Measurements from ENCODE around the gene CHST11. TPM values are rescaled to one million over a fixed set of nuclear protein-coding genes. Genes with fewer than 3 reads are reported as not detected.

The CHST11 gene
- total and polyA plus RNA-seq, 10 donors = 5.2 to 65.1 (median 48.4) TPM

DNA sequence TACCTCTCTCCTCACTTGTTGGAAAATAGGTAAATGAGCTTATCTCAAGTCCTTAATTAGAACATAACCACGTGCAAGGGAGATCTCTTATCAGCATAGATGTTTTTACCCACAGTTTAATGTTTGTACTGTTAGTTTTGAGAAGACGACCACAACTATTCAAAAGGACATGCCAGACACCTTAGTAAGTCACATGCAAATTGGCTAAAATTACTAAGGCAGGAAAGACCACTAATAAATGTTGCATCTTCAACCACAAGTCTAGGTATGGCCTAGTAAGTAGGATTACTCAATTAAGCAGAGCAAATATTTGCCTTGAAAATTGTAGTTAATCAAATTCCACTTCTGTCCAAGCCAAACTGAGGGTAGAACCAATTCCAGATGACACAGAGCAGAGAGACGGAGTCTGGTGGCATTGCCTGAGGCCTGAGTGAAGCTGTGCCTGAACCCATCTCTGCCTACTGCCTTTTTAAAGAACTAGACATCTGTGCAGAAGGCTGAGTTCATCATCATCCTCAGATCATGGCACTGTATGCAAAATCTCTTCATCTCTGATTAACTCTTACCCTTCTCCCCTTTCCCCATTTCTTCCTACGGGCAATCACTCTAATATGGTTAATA is 29.7 kb upstream of the CHST11 start:
- intact Hi-C loops (cut with DNase I; ENCODE audit: low total_unique reads) = no loop called here
- no peak overlapping the region for H3K4me3 ChIP-seq
- no peak for DNase-seq
- H3K27ac ChIP-seq = no peak overlapping the region
- H3K4me1 ChIP-seq = no peaks in the 10 kb centered on the region
- TF ChIP-seq, protein P1, sequence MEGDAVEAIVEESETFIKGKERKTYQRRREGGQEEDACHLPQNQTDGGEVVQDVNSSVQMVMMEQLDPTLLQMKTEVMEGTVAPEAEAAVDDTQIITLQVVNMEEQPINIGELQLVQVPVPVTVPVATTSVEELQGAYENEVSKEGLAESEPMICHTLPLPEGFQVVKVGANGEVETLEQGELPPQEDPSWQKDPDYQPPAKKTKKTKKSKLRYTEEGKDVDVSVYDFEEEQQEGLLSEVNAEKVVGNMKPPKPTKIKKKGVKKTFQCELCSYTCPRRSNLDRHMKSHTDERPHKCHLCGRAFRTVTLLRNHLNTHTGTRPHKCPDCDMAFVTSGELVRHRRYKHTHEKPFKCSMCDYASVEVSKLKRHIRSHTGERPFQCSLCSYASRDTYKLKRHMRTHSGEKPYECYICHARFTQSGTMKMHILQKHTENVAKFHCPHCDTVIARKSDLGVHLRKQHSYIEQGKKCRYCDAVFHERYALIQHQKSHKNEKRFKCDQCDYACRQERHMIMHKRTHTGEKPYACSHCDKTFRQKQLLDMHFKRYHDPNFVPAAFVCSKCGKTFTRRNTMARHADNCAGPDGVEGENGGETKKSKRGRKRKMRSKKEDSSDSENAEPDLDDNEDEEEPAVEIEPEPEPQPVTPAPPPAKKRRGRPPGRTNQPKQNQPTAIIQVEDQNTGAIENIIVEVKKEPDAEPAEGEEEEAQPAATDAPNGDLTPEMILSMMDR (IDR thresholded peaks at IDR 0.05 in 8 of 11, conservative IDR thresholded peaks at IDR 0.05 in 3 of 11) = no peak
- no peak for TF ChIP-seq POLR2AphosphoS5 (IDR thresholded peaks at IDR 0.05)
- H3K27me3 ChIP-seq (replicated peaks in 1 of 7) = no peaks in the 10 kb centered on the region
- H3K9me3 ChIP-seq = peaks cover 0 to 17% (median 2%) of the 10 kb centered on the region in 8 donors
- 73 to 83% (median 78%) methylated on average over 4 of the region's 4 CpGs for WGBS, 5 donors
- no peaks in the 10 kb centered on the region for H3K36me3 ChIP-seq

DNA sequence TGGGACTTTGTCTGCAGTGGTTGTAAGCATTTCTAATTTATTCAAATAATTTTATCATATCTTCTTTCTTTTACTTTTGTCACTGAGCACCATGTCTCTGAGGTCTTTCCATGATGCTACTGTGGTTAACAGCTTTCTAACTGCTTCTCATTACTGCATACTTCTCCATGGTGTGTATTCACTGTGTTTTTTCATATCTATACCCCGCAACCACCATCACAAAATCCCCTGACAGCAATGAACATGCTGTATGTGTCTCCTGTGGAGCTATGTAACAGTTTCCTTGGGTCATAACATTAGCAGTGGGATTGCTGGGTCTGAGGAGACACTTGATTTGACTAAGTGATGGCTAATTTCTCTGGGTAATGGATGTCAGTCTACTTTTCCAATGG is 29.2 kb upstream of the CHST11 start:
- WGBS, 5 donors = 81 to 94% (median 91%) methylated on average over 1 of the region's 1 CpG
- Histone ChIP-seq H3K4me1 (no peaks in the 10 kb centered on the region), H3K27ac (no peak overlapping the region), H3K4me3 (no peak overlapping the region), H3K9me3 (peaks cover 0 to 12% (median 2%) of the 10 kb centered on the region in 8 donors), H3K27me3 (replicated peaks in 1 of 7) (no peaks in the 10 kb centered on the region), H3K36me3 (no peaks in the 10 kb centered on the region)
- no peak for DNase-seq
- intact Hi-C loops (cut with DNase I; ENCODE audit: low total_unique reads) = no loop called here
- TF ChIP-seq, protein P1 (IDR thresholded peaks at IDR 0.05 in 8 of 11, conservative IDR thresholded peaks at IDR 0.05 in 3 of 11) = no peak
- no peak for TF ChIP-seq POLR2A (IDR thresholded peaks at IDR 0.05)
- TF ChIP-seq POLR2AphosphoS5 (IDR thresholded peaks at IDR 0.05) = no peak

DNA sequence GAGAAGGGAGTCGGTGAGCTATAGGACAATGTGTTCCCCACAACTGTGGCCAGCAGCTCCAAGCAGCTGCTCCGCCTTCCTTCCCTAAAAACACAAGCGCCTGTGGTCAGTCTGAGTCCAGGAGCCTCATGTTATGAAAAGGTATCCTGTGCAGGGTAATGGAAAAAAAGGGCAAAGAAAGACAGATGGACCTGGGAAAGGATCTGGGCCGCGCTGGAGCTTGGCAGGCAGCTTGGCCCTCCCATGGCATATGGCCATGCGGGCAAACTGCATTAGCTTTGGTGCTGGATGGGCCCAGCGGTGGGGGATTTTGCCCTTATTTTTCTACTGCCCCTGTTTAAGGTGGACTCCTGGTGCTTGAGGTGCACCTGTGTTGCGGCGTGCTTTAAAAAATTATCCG is 23.7 kb upstream of the CHST11 start:
- Histone ChIP-seq H3K9me3 (peaks cover 0 to 10% (median 2%) of the 10 kb centered on the region in 8 donors), H3K36me3 (no peaks in the 10 kb centered on the region), H3K4me3 (no peak overlapping the region), H3K27ac (no peak overlapping the region), H3K27me3 (replicated peaks in 1 of 7) (no peaks in the 10 kb centered on the region), H3K4me1 (no peaks in the 10 kb centered on the region)
- TF ChIP-seq POLR2AphosphoS5 (IDR thresholded peaks at IDR 0.05) = no peak
- no peak for TF ChIP-seq POLR2A (IDR thresholded peaks at IDR 0.05)
- TF ChIP-seq, protein P1 (IDR thresholded peaks at IDR 0.05 in 8 of 11, conservative IDR thresholded peaks at IDR 0.05 in 3 of 11) = no peak
- intact Hi-C loops (cut with DNase I; ENCODE audit: low total_unique reads) = no loop called here
- no peak for DNase-seq
- 93 to 97% (median 94%) methylated on average over 10 of the region's 10 CpGs for WGBS, 5 donors

DNA sequence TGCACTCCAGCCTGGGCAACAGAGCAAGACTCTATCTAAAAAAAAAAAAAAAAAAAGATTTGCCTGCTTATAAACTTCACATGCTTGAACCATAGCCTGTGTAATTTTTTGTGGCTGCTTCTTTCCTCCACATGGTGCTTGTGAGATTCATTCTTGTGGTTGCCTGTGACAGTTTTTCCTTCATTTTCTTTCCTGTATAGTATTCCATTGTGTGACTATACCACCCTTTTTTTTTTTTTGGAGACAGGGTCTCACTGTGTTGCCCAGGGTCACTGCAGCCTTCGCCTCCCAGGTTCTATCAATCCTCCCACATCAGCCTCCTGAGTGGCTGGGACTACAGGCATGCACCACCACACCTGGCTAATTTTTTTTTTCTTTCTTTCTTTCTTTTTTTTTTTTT is 22.6 kb upstream of the CHST11 start:
- 79 to 96% (median 95%) methylated on average over 1 of the region's 1 CpG for WGBS, 5 donors

More for the DNA sequence above, 22.6 kb upstream of the CHST11 start:
- H3K27ac ChIP-seq = no peak overlapping the region
- H3K9me3 ChIP-seq = no peaks in the 10 kb centered on the region
- no peak for TF ChIP-seq POLR2AphosphoS5 (IDR thresholded peaks at IDR 0.05)
- no peak for TF ChIP-seq POLR2A (IDR thresholded peaks at IDR 0.05)
- TF ChIP-seq, protein P1 (IDR thresholded peaks at IDR 0.05 in 8 of 11, conservative IDR thresholded peaks at IDR 0.05 in 3 of 11) = no peak
- intact Hi-C loops (cut with DNase I; ENCODE audit: low total_unique reads) = no loop called here
- no peaks in the 10 kb centered on the region for H3K27me3 ChIP-seq (replicated peaks in 1 of 7)
- H3K36me3 ChIP-seq = no peaks in the 10 kb centered on the region
- DNase-seq = no peak
- H3K4me3 ChIP-seq = no peak overlapping the region
- H3K4me1 ChIP-seq = no peaks in the 10 kb centered on the region

All from spleen (tissue), 11 donors.